H1 (cell line): ENCODE results near the gene ANKRD40. TPM values are rescaled to one million over a fixed set of nuclear protein-coding genes. Genes with fewer than 3 reads are reported as not detected.

Experiments
- CTCF ChIA-PET: fragments of 300-600 bp; sonication (Branson Sonifier 250); formaldehyde crosslinking; loops from one replicate; lab custom pipeline; 2021; ENCODE audit not compliant: partially characterized antibody; lab: Charles Lee
- POLR2A ChIA-PET: fragments of 300-600 bp; sonication (Branson Sonifier 250); formaldehyde crosslinking; loops from one replicate; lab custom pipeline; 2021; ENCODE audit warnings: inconsistent platforms; ENCODE audit not compliant: partially characterized antibody; lab: Charles Lee
- DNase-seq, 2 experiments: peaks; one replicate each; pipeline versions ENCODE4 v3.0.0 to v3.0.0-alpha.2; 2010 to 2022; ENCODE audit warnings: low spot score in 2 of 2, low read depth in 1 of 2, mixed read lengths in 1 of 2
- FAIRE-seq: peaks from 2 replicates; lab custom pipeline; 2011; peaks lifted over from hg19 to GRCh38; lab: Jason Lieb, UNC
- H2AFZ ChIP-seq: 2 replicates; pipeline ENCODE4 v1.8.1; 2012; ENCODE audit warnings: low read length, inconsistent platforms
- H2AK5ac ChIP-seq: 2 replicates; pipeline ENCODE4 v1.6.1; 2013; ENCODE audit warnings: low read depth, low read length
- H2BK120ac ChIP-seq: replicated peaks from 2 replicates; pipeline ENCODE3; 2013; ENCODE audit warnings: low read depth, low read length, inconsistent platforms
- H2BK12ac ChIP-seq: 2 replicates; pipeline ENCODE4 v1.6.1; 2013; ENCODE audit warnings: low read depth, low read length
- H2BK15ac ChIP-seq: 2 replicates; pipeline ENCODE4 v1.6.1; 2013; ENCODE audit warnings: low read length
- H2BK20ac ChIP-seq: 2 replicates; pipeline ENCODE4 v1.6.1; 2013; ENCODE audit warnings: low read length
- H2BK5ac ChIP-seq: 2 replicates; pipeline ENCODE4 v1.6.1; 2013; ENCODE audit warnings: low read depth, low read length
- H3K14ac ChIP-seq: 2 replicates; pipeline ENCODE4 v1.6.1; 2013; ENCODE audit warnings: inconsistent platforms; ENCODE audit not compliant: insufficient read length
- H3K18ac ChIP-seq: 2 replicates; pipeline ENCODE4 v1.6.1; 2013; ENCODE audit warnings: low read length; ENCODE audit errors: extremely low read depth
- H3K23ac ChIP-seq: 2 replicates; pipeline ENCODE4 v1.6.1; 2013; ENCODE audit warnings: inconsistent platforms; ENCODE audit not compliant: insufficient read length
- H3K23me2 ChIP-seq: 2 replicates; pipeline ENCODE4 v1.6.1; 2013; ENCODE audit warnings: low read depth, low read length
- H3K27ac ChIP-seq: 2 replicates; pipeline ENCODE4 v1.6.1; 2011; ENCODE audit warnings: low read depth, low read length, inconsistent platforms
- H3K27me3 ChIP-seq, 4 experiments: replicated peaks in 1 of 4; 1 replicate in 1 of 4; 2 replicates in 3 of 4; pipeline versions ENCODE4 v1.6.1 to v1.8.1; 2011 to 2013; ENCODE audit warnings: low read length in 3 of 4, mild to moderate bottlenecking in 3 of 4, inconsistent platforms in 2 of 4, mixed read lengths in 2 of 4, moderate library complexity in 1 of 4; ENCODE audit not compliant: control insufficient read depth in 3 of 4, insufficient read depth in 3 of 4; ENCODE audit errors: extremely low read depth in 1 of 4
- H3K36me3 ChIP-seq, 4 experiments: 2 replicates each; pipeline versions ENCODE4 v1.6.1 to v1.8.1; 2011 to 2013; ENCODE audit warnings: mild to moderate bottlenecking in 4 of 4, low read length in 3 of 4, moderate library complexity in 2 of 4, control low read depth in 1 of 4, inconsistent platforms in 1 of 4; ENCODE audit not compliant: insufficient read depth in 4 of 4, control insufficient read depth in 2 of 4
- H3K4ac ChIP-seq: replicated peaks from 2 replicates; pipeline ENCODE3; 2013; ENCODE audit warnings: low read length, low read depth, mixed read lengths, inconsistent platforms; ENCODE audit not compliant: insufficient read length
- H3K4me1 ChIP-seq, 4 experiments: replicated peaks in 1 of 4; 1 replicate in 1 of 4; 2 replicates in 3 of 4; pipeline versions ENCODE4 v1.6.1 to v1.8.1; 2011 to 2013; ENCODE audit warnings: low read length in 3 of 4, inconsistent platforms in 2 of 4, mixed read lengths in 1 of 4; ENCODE audit not compliant: insufficient read depth in 4 of 4, control insufficient read depth in 3 of 4
- H3K4me2 ChIP-seq, 2 experiments: 2 replicates each; pipeline versions ENCODE4 v1.6.1 to v1.8.1; 2011 to 2013; ENCODE audit warnings: low read depth in 2 of 2, low read length in 2 of 2, control low read depth in 1 of 2, inconsistent platforms in 1 of 2, mild to moderate bottlenecking in 1 of 2; ENCODE audit not compliant: insufficient read depth in 1 of 2
- H3K4me3 ChIP-seq, 4 experiments: fragments of 200-600, 300-600 bp in 1 of 4; sonication (generic), shearing (Covaris generic), sonication (Bioruptor Twin) in 1 of 4; 2 replicates each; pipeline versions ENCODE4 v1.5.1 to v1.8.1; 2011 to 2016; ENCODE audit warnings: low read length in 4 of 4, low read depth in 3 of 4, control low read depth in 2 of 4, inconsistent platforms in 2 of 4, mild to moderate bottlenecking in 2 of 4, mixed read lengths in 1 of 4, moderate library complexity in 1 of 4; ENCODE audit not compliant: insufficient read depth in 2 of 4; ENCODE audit errors: extremely low read depth in 1 of 4
- H3K56ac ChIP-seq: replicated peaks from 2 replicates; pipeline ENCODE3; 2013; ENCODE audit warnings: low read depth, mild to moderate bottlenecking, mixed read lengths, low read length, inconsistent platforms; ENCODE audit not compliant: insufficient read length
- H3K79me1 ChIP-seq: 2 replicates; pipeline ENCODE4 v1.6.1; 2013; ENCODE audit warnings: low read depth, low read length, control low read depth
- H3K79me2 ChIP-seq, 2 experiments: 2 replicates each; pipeline versions ENCODE4 v1.6.1 to v1.8.1; 2012 to 2013; ENCODE audit warnings: low read length in 2 of 2, mild to moderate bottlenecking in 2 of 2, inconsistent platforms in 1 of 2; ENCODE audit not compliant: insufficient read depth in 2 of 2, control insufficient read depth in 1 of 2
- H3K9ac ChIP-seq, 4 experiments: replicated peaks in 1 of 4; 1 replicate in 1 of 4; 2 replicates in 3 of 4; pipeline versions ENCODE4 v1.6.1 to v1.8.1; 2011 to 2013; ENCODE audit warnings: low read depth in 3 of 4, low read length in 3 of 4, control low read depth in 2 of 4, mild to moderate bottlenecking in 2 of 4, moderate library complexity in 2 of 4, inconsistent platforms in 1 of 4; ENCODE audit errors: extremely low read depth in 1 of 4
- H3K9me3 ChIP-seq, 2 experiments: 2 replicates each; pipeline versions ENCODE4 v1.6.1 to v1.8.1; 2012 to 2013; ENCODE audit warnings: mild to moderate bottlenecking in 2 of 2, moderate library complexity in 2 of 2, control low read depth in 1 of 2, inconsistent platforms in 1 of 2, low read depth in 1 of 2, low read length in 1 of 2, mixed read lengths in 1 of 2; ENCODE audit not compliant: insufficient read depth in 2 of 2
- H4K20me1 ChIP-seq, 2 experiments: replicated peaks in 1 of 2; 2 replicates each; pipeline versions ENCODE3 to v1.8.1; 2011 to 2013; ENCODE audit warnings: inconsistent platforms in 2 of 2, low read length in 2 of 2, mild to moderate bottlenecking in 1 of 2; ENCODE audit not compliant: insufficient read depth in 2 of 2, control insufficient read depth in 1 of 2
- H4K5ac ChIP-seq: 2 replicates; pipeline ENCODE4 v1.6.1; 2013; ENCODE audit warnings: low read length, low read depth, mixed read lengths, inconsistent platforms; ENCODE audit not compliant: insufficient read length
- H4K8ac ChIP-seq: 2 replicates; pipeline ENCODE4 v1.8.0; 2013; ENCODE audit warnings: mild to moderate bottlenecking, moderate library complexity, low read length, inconsistent platforms; ENCODE audit not compliant: insufficient read depth; ENCODE audit errors: extremely low read depth
- H4K91ac ChIP-seq: replicated peaks from 2 replicates; pipeline ENCODE3; 2013; ENCODE audit warnings: low read length, mixed read lengths, inconsistent platforms; ENCODE audit not compliant: insufficient read length
- BRCA1 ChIP-seq: IDR thresholded peaks from 2 replicates; pipeline ENCODE4 v1.6.1; 2012; ENCODE audit warnings: low read depth, low read length, improper control_type of control experiment
- CEBPB ChIP-seq: IDR thresholded peaks from 2 replicates; pipeline ENCODE4 v1.6.1; 2012; ENCODE audit warnings: low read depth, low read length
- CHD2 ChIP-seq: IDR thresholded peaks from 2 replicates; pipeline ENCODE4 v1.6.1; 2012; ENCODE audit warnings: low read length, improper control_type of control experiment
- NANOG ChIP-seq: IDR thresholded peaks from 2 replicates; pipeline ENCODE4 v1.6.1; 2011; ENCODE audit warnings: low read length, low read depth, mild to moderate bottlenecking, inconsistent platforms; ENCODE audit not compliant: insufficient read depth, poor library complexity, severe bottlenecking
- TEAD4 ChIP-seq: IDR thresholded peaks from 2 replicates; pipeline ENCODE4 v1.6.1; 2012; ENCODE audit warnings: low read depth, low read length, inconsistent platforms, mixed read lengths
- WGBS, 2 experiments: shearing (Covaris generic) in 1 of 2; methylation state at CpG; one replicate each; pipeline versions ENCODE4 v1.1.6 to v1.1.7; 2013 to 2015; ENCODE audit warnings: low lambda C conversion rate in 2 of 2, mixed read lengths in 2 of 2, inconsistent platforms in 1 of 2, low coverage in 1 of 2, missing lambda C conversion rate in 1 of 2; ENCODE audit not compliant: insufficient replicate concordance in 2 of 2, insufficient coverage in 1 of 2, insufficient read length in 1 of 2; ENCODE audit errors: extremely low coverage in 1 of 2, missing lambda C conversion rate in 1 of 2; 5-methylcytosine and 5-hydroxymethylcytosine counted together
- polyA plus RNA-seq, 7 experiments: library from polyadenylated mRNA; depleted of rRNA in 3 of 7; stranded (reverse) in 5 of 7; unstranded in 2 of 7; fragments of >200 nt in 5 of 7; fragments of 200-250 nt in 2 of 7; gene quantifications; 1 replicate in 5 of 7; 2 replicates in 1 of 7; 4 replicates in 1 of 7; pipeline versions ENCODE4 v1.2.1 to v1.2.3, GENCODE V29; 2011 to 2013; ENCODE audit warnings: missing spikeins in 2 of 7, mixed read lengths in 2 of 7
- total RNA-seq: library from RNA; stranded (reverse); fragmentation: NEBNext Ultra II Directional; extraction: Animal tissue kit (Norgen Biotek cat#: 25700); gene quantifications from 2 replicates; pipeline ENCODE4 v1.2.1, GENCODE V29; 2021

ANKRD40 gene
- total and polyA plus RNA-seq, 2 of the 8 experiments (the other 6 are each of a cell fraction or from before 2014, with no cell fraction given), result 26.1 to 50.1 TPM

DNA sequence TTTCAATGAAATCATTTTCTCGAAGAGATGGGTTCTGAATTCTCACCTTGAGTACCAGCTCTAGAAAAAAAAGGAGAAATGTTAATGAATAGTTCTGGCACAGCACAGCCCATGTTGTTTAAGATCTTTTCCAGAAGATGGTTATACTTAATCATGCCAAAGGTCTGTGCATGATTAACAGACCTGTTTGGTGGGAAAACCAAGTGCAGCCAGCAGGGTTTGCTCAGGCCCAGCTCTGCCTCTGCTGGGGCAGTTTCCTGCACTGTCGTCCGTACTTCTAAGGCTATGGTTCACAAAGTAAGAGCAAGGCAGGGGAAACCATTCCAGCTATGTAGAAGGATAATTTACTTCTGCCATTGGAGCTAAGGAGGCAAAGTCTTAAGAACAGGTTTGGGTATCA, 10.7 kb downstream of the ANKRD40 start:
- H2BK12ac ChIP-seq, result no peak overlapping the region
- H3K18ac ChIP-seq, result no peak overlapping the region
- no peak overlapping the region for H2BK5ac ChIP-seq
- H3K27ac ChIP-seq, result no peak overlapping the region
- H3K56ac ChIP-seq, result no peak overlapping the region
- no peak overlapping the region for H2AFZ ChIP-seq
- no peaks in the 10 kb centered on the region for H3K4me1 ChIP-seq
- H3K14ac ChIP-seq, result no peak overlapping the region
- peaks cover 0 to 5% of the 10 kb centered on the region in 2 experiments; a peak in 1 of 4 replicates for H3K79me2 ChIP-seq
- no peak for TF ChIP-seq BRCA1
- no peak for TF ChIP-seq CEBPB
- TF ChIP-seq NANOG, result no peak
- TF ChIP-seq TEAD4, result no peak
- no peak for TF ChIP-seq CHD2
- H2BK15ac ChIP-seq, result no peak overlapping the region
- POLR2A ChIA-PET, result interaction anchor here (1.0 to 1.3 kb wide), 4 partner anchors 9 to 29 kb away, joined by 3 to 5 read pairs (median 4); no protein-coding TSS in a partner anchor
- H4K91ac ChIP-seq, result no peak overlapping the region
- H3K79me1 ChIP-seq, result no peaks in the 10 kb centered on the region
- peaks cover 25 to 65% (median 45%) of the 10 kb centered on the region in 4 experiments for H3K36me3 ChIP-seq
- no peak for DNase-seq
- H3K4me3 ChIP-seq, result no peak overlapping the region
- FAIRE-seq, result no peak
- no peaks in the 10 kb centered on the region for H3K23me2 ChIP-seq
- WGBS, 2 experiments, result 82% methylated on average over 3 of the region's 3 CpGs; no CpG with 5 or more reads in 1 of the 2 experiments
- no peaks in the 10 kb centered on the region for H3K9me3 ChIP-seq
- no peak overlapping the region for H3K4ac ChIP-seq
- no peak overlapping the region for H2BK20ac ChIP-seq
- no peak overlapping the region for H3K4me2 ChIP-seq
- H3K27me3 ChIP-seq, result no peaks in the 10 kb centered on the region
- CTCF ChIA-PET, result interaction anchor here (1.0 to 20.2 kb wide), 17 partner anchors 9 to 215 kb away, joined by 3 to 391 read pairs (median 6); partner anchors contain the start of gene SPATA20
- H3K23ac ChIP-seq, result no peak overlapping the region
- H4K8ac ChIP-seq, result no peak overlapping the region
- no peak overlapping the region for H3K9ac ChIP-seq
- H4K5ac ChIP-seq, result no peak overlapping the region
- no peak overlapping the region for H2BK120ac ChIP-seq
- no peak overlapping the region for H2AK5ac ChIP-seq
- no peaks in the 10 kb centered on the region for H4K20me1 ChIP-seq
